LoVo (cell line): ENCODE measurements around the gene NRIP3.

ENCODE experiments used
- DNase-seq: peaks from one replicate; pipeline ENCODE4 v3.0.0-alpha.2; 2016; ENCODE audit warnings: low spot score

Gene NRIP3

GRCh38 chr11:9003573-9004182, at the start of gene NRIP3:
Gene NRIP3 (minus strand): TSS chr11:9004001. CDS start chr11:9003935, 66 bp downstream.
- peak; percentile 27 for DNase-seq

DNA sequence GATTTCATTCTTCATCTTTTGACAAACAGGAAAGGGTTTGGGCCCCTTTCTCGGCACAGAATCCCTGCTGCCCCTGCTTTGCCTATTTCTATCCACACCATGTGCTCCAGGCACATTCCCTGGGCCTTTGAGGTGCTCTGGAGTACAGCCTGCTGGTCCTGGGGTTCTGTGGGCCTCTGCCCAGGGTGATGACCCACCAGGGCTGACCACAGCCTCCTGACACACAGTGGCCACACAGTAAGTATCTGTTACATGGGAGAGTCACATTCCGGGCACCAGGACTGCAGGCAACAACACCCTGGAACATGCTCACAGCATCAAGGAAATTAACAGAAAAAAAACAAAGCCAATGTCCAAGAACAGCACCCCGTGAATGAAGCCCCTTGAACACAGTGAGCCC, 48.5 kb upstream of the NRIP3 start:
- DNase-seq, result no peak

DNA sequence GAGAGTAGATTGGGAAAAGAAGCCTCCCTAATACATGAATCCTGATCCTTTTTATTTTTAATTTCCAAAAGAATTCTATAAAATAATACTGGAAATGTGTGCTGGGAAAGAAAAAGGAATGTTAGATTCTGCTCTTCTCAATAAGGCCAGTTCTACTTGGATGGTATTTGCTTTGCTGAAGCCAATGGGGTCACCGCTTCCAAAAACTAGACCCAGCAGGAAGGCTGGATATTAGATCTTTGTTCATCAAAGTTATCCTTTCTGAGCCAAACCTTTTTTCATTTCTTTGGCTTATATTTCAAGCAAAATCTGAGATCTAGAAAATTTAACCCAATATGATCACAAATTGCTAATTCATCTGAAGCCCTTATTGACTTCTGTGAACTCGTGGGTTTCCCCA, 46.2 kb upstream of the NRIP3 start:
- DNase-seq, result no peak

DNA sequence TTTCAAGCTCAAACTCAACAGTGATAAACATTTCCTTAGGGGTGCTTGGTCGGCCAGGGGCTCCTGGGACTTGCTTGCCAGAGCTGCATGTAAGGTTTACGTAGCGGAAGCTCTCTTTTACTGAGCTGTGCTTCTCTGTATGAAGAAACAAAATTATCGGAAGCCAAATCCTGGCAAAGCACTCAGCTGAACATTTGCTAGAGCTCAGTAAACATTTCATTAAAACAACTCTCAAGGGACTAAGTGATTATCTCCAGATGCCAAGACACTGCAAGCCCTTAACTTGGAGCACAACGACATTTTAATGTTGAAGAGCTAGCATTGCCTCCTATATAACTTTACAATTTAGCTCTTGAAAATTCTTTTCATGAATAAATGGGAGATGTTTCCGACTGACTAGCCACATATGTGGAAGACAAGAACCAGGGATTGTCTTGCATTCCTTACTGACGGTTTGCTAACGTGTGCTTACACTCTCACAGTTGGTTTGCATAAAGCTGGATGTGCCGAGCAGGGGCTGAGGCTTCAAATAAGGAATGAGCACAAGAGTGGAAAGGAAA, 44.2 kb upstream of the NRIP3 start:
- DNase-seq, result no peak

- DNase-seq, result no peak
Measured at GRCh38 chr11:9046481-9046880, 42.7 kb upstream of the NRIP3 start.

GRCh38 chr11:9042488-9042887, 38.7 kb upstream of the NRIP3 start:
- DNase-seq, result no peak

GRCh38 chr11:9041747-9042146, 37.9 kb upstream of the NRIP3 start:
- DNase-seq, result no peak

DNA sequence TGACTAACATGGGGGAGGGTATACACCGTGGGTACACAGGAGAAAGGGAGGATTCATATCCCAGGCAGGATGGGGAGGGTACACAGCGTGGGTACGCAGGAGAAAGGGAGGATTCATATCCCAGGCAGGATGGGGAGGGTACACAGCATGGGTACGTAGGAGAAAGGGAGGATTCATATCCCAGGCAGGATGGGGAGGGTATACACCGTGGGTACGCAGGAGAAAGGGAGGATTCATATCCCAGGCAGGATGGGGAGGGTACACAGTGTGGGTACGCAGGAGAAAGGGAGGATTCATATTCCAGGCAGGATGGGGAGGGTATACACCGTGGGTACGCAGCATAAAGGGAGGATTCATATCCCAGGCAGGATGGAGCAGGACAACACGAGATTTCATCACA, 36.6 kb upstream of the NRIP3 start:
- no peak for DNase-seq

DNA sequence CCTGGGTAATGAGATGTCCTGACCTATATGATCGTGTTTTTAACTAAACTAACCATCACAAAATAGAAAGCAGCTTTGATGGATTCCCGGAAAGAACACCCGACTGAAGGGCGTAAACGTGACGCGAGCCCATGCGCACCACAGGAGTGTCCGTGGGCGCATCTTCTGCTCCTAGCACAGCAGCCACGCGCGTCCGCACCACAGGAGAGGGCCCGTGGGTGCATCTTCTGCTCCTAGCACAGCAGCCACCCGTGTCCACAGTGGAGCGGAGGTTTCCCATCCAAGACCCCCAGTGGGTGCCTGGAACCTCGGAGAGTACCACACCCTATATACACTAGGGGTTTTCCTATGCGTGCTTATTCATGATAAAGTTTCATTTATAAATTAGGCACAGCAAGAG, 36.1 kb upstream of the NRIP3 start:
- no peak for DNase-seq

- DNase-seq, result peak; percentile 59
Measured at GRCh38 chr11:9039198-9039597, 35.4 kb upstream of the NRIP3 start.

- no peak for DNase-seq
Measured at GRCh38 chr11:9038541-9038940, 34.7 kb upstream of the NRIP3 start.

GRCh38 chr11:9037963-9038362, 34.2 kb upstream of the NRIP3 start:
- no peak for DNase-seq

GRCh38 chr11:9037046-9037780, 33.4 kb upstream of the NRIP3 start:
- DNase-seq, result no peak

DNA sequence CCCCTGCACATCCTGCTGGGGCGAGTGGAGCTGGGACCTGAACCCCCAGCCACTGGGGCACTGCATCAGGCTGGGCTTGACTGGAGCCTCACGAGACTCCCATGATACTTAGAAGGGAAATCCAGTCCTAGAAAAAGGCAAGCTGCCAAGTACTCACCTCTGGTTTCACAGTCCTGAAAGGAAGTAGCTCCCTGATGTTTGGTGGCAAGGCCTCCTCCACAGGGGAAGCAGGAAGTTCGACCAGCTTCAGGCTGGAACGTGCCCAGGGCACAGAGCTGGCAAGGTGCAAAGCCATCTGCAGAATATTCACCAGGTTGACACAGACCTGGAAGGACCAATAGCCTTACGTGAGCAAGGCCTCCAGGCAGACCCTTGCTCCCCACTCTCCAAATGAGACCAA, 26.8 kb upstream of the NRIP3 start:
- DNase-seq, result no peak

DNA sequence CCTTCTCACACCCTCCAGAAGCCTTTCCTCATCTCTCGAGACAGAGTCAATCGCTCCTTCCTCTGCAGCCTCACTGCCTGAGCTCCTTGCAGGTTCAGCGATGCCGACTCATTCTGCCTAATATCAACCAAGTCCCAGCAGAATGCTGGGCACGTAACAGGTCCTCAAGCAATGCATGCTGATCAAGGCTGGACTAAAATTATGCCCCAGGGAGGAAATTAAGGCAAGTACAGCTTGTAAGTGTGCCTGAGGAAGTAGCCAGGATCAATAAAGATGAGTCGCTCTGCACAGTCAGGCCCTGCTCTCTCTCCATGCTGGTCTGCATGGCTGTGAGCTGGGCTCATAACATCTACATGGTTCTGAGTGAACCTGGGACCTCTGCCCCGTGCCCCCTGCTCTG, 25.6 kb upstream of the NRIP3 start:
- DNase-seq, result no peak

- no peak for DNase-seq
Measured at GRCh38 chr11:9028581-9028980, 24.8 kb upstream of the NRIP3 start.

DNA sequence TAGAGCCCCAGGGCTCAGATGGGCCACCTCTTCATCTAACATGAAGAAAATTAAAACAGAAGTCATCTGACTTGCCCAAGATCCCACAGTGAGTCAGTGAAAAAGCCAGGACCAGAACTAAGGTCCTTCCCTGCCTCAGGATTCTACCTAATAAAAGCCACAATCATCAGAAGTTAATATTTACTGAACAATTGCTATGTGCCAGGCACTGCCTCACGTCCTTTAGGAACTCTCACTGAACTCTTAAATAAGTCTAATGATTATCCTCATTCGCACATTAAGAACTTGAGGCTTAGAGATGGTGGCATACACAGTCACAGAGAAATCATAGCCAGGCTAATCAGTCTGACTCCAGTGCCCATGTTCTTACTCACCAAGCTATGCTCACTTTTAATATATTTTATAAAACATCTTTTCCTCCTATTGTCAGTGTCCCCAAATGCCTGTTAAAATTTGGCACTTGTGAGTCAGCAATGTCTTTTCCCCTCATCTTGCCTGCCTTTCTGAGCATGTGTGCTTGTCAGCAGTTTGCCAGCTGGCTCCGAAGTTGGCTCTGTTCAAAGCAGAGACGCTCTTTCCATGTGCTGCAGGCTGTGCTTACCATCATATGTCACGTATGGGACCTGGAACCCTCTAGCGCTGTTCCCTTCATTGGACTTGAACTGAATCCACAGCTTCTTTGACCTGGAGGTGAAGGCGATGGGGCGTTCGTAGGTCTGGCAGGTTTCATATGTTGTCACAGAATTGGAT, 21.5 kb upstream of the NRIP3 start:
- DNase-seq, result no peak

GRCh38 chr11:9022961-9023680, 19.3 kb upstream of the NRIP3 start:
- no peak for DNase-seq

GRCh38 chr11:9020916-9021315, 17.1 kb upstream of the NRIP3 start:
- no peak for DNase-seq

GRCh38 chr11:9019861-9020260, 16.1 kb upstream of the NRIP3 start:
- no peak for DNase-seq

DNA sequence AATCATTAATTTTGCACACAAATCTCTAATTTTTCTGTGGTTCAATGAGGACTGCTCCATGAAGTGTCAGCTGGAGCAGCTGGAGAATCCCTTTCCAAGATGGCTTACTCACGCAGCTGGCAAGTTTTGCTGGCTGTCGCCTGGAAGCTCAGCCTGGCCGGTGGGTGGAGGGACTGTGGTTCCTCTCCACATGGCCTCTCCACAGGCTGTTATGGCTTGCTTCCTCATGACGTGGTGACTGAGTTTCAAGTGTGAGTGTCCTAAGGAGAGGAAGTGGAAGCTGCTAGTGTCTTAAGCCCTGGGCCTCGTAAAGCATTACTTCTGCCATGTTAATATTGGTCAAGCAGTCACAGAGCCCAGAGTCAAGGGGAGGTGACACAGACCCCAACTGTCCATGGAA, 14.0 kb upstream of the NRIP3 start:
- no peak for DNase-seq

- no peak for DNase-seq
Measured at GRCh38 chr11:9016916-9017642, 13.3 kb upstream of the NRIP3 start.
